GM19193 (cell line): ENCODE measurements around the gene ZNF654.
A peak's percentile ranks its signal among the peaks of the same experiment; 100 is the strongest.

ENCODE experiments used
- POLR2A ChIP-seq: IDR thresholded peaks from 4 replicates; pipeline ENCODE4 v1.6.1; 2011; ENCODE audit not compliant: insufficient read depth, insufficient read length; ENCODE audit errors: extremely low read depth

Gene ZNF654

DNA sequence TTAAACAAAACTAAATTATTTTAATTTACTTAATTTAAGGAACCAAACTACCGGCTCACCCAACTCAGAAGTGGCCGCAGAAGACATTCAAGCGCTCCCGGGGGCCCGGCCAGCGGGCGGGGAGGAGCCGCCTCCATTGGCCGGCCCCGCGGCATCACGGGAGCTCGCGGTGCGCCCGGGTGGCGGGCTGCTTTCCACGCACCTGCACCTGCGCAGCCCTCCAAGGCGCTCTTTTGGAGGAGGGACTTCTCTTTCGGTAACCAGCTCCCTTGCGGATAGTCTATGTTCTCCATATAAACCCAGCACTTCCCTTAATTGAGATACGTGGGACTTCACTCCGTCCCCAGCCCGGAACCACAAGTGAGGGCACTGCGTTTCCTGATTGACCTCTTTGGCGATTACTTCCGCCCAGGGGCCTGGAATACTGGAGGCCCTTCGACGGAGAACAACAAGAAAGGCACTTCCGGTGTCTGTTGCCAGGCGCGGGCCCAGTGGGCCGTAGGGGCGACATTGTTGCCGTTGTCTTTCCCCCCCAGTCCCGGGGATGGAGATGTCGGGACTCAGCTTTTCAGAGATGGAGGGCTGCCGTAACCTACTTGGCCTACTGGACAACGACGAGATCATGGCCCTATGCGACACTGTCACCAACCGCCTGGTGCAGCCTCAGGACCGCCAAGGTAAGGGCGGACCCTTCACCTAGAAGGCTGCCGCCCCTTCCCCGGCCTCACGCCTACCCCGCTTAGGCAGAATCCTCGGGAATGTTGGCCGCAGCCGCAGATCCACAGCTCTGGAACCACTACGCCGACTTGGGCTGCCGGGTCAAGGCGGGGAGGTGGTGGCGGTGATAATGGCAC lies 90.7 kb downstream of the ZNF654 start, which contains the start of gene C3orf38:
TSS of gene C3orf38 (plus strand) at position 451 of the 854 bp plus-strand sequence. CDS start at position 545, 94 bp downstream.
- peak; percentile 78 for TF ChIP-seq POLR2A

DNA sequence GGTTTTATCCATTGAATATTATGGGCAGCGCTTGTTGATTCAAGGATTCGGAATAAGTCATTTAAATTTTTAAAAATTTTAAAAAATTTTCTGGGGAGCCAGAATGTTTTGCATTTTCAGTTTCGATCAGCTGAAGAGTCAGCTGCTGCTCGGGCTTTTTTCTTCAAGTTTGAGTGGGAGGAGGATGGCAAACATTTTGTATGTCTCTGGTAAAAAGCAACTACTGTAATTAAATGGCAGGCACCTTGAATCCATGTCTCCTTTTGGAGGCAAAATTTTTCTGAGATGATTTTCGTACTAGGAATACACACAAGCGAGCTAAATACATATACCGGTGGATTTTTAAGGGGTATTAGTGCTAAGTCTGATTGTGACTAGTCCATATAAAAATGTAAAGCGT lies 91.3 kb downstream of the ZNF654 start:
- no peak for TF ChIP-seq POLR2A

DNA sequence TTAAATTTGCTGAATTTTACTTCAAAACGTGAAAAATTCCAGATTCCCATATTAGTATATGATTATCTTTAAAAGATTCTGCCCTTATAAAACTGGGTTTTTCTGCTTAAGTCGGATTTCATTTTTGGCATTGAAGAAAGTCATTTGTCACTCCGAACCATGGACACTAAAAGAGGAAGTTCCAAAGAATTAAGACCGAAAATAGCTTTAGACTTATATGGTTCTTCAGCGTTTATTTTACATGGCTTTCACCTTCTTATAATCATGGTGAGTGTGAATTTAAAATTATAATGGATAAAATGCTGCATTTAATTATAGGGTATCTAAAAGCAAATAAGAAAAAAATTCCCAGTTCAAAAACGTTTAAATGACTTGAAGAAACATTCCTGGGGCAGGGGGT lies 91.8 kb downstream of the ZNF654 start:
- no peak for TF ChIP-seq POLR2A

GRCh38 chr3:88151358-88151757 lies 92.3 kb downstream of the ZNF654 start:
- TF ChIP-seq POLR2A, result no peak

GRCh38 chr3:88152841-88153240 lies 93.8 kb downstream of the ZNF654 start:
- no peak for TF ChIP-seq POLR2A

- no peak for TF ChIP-seq POLR2A
Measured at GRCh38 chr3:88166419-88166971, 107.4 kb downstream of the ZNF654 start.

DNA sequence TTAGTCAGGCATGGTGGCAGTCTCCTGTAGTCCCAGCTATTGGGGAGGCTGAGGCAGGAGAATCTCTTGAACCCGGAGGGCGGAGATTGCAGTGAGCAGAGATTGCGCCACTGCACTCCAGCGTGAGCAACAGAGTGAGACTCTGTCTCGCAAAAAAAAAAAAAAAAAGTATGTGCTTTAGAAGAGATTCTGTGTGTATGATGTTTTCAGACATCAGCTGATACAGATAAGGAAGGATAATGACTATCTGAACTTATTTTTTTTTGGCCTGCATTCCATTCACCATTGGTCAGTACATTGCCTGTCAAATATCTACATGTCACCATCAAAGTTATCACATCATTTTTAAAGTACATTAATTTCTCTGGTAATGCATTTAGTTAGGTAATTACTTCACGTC lies 108.1 kb downstream of the ZNF654 start:
- TF ChIP-seq POLR2A, result no peak

DNA sequence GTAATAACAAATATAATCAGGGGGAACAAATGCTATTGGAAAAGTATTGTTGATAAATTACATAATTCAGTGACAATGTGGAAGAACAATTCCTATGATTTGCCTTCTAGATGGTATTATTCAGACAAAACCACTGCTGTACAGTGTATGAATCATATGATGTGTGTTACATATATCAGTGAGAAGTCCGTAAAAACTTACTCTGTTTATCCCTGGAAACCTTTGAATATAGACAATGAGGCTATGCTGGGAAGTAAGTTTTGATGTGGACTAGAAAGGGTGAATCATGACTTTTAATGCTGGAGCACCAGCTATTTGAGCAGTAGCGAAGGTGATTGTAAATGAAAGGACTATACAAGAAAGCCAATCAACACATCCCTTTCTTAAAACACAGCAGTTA lies 108.6 kb downstream of the ZNF654 start:
- TF ChIP-seq POLR2A, result no peak

GRCh38 chr3:88168171-88168570 lies 109.1 kb downstream of the ZNF654 start:
- TF ChIP-seq POLR2A, result no peak

DNA sequence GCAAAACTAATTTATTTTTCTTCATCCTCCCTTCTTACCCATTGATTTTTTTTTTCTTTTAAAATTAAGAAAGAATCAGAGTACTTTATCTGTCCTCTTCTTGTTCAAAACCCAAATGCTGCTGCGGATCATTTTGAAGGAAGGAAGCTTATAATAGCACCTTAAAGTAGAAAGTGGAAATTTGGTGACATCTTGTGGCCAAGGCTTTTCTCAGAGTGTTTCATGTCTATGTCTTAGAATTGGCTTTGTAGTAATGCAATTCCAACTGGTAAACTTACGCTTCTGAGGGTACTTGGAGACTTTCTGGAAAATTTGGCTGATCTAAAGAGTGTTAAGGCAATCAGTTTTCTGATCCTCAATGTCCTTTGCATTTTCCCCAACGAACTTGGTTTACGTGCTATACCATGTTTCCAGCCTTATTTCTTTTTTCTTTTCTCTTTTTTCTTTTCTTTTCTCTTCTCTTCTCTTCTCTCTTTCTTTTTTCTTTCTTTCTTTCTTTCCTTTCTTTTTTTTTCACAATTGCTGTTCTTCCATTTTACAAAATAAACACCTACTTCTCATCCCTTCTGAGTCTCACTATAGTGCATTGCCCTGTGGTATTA lies 121.4 kb downstream of the ZNF654 start:
- no peak for TF ChIP-seq POLR2A

- TF ChIP-seq POLR2A, result no peak
Measured at GRCh38 chr3:88188436-88188835, 129.4 kb downstream of the ZNF654 start.

- TF ChIP-seq POLR2A, result no peak
Measured at GRCh38 chr3:88189361-88189810, 130.3 kb downstream of the ZNF654 start.

DNA sequence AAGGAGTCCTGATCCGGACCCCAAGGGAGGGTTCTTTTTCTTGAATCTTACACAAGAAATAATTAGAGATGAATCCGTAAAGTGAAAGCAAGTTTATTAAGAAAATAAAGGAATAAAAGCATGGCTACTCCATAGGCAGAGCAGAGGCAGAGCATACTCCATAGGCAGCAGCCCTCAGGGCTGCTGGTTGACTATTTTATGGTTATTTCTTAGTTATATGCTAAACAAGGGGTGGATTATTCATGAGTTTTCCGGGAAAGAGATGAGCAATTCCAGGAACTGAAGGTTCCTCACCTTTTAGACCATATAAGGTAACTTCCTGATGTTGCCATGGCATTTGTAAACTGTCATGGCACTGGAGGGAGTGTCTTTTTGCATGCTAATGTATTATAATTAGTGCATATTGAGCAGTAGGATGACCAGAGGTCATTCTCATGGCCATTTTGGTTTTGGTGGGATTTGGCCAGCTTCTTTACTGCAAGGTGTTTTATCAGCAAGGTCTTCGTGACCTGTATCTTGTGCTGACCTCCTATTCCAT lies 132.9 kb downstream of the ZNF654 start:
- no peak for TF ChIP-seq POLR2A

DNA sequence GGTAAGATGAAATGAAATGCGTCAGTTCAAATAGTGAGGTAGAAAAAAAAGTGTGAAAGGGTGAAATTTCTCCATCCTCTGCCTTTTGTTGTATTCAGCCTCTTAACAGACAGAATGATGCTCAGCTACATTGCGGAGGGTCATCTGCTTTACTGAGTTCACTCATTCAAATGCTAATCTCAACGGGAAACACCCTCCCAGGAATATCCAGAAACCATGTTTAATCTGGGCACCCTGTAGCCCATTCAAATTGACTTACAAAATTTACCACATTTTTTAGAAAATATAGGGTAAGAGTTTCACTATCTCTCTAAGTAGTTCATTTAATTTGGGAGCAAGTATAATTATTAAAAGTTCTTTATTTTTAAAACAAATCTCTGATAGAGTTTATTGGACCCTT lies 133.6 kb downstream of the ZNF654 start:
- TF ChIP-seq POLR2A, result no peak
